CD4-positive, alpha-beta T cell (primary cell): ENCODE results near the gene HTR1D. TPM values are rescaled to one million over a fixed set of nuclear protein-coding genes. Genes with fewer than 3 reads are reported as not detected.
"Not testable (repeated sequence)": the region's sequence is repeated elsewhere in the genome, so short reads cannot be mapped to it uniquely, and the experiment has no call there.

Source experiments
- ATAC-seq: fragments of 200-7000 bp; cut with Tn5 transposase; one replicate; pipeline ENCODE4 v1.10.0; 2022; ENCODE audit warnings: mild to moderate bottlenecking; ENCODE audit not compliant: poor library complexity
- CTCF ChIA-PET: fragments of 350-600 bp; sonication (Branson Sonifier 250); formaldehyde crosslinking; loops from one replicate; lab custom pipeline; 2021; ENCODE audit warnings: antibody characterized with exemption, inconsistent platforms; lab: Charles Lee
- POLR2A ChIA-PET: fragments of 350-600 bp; sonication (Branson Sonifier 250); formaldehyde crosslinking; loops from one replicate; lab custom pipeline; 2021; ENCODE audit warnings: antibody characterized with exemption, inconsistent platforms; lab: Charles Lee
- DNase-seq, 14 experiments: peaks; one replicate each; pipeline ENCODE4 v3.0.0-alpha.2; 2013 to 2020; ENCODE audit warnings: mixed read lengths in 2 of 14
- H3K27ac ChIP-seq, 2 donors: one replicate each; pipeline versions ENCODE4 v1.5.1 to v1.7.0; 2013; ENCODE audit warnings: low read length in 2 of 2, low read depth in 1 of 2, mild to moderate bottlenecking in 1 of 2
- H3K27me3 ChIP-seq, 2 experiments: 1 replicate in 1 of 2; 2 replicates in 1 of 2; pipeline versions ENCODE4 v1.6.1 to v1.7.0; 2013; ENCODE audit warnings: low read length in 2 of 2, control low read depth in 1 of 2, mild to moderate bottlenecking in 1 of 2, moderate library complexity in 1 of 2; ENCODE audit not compliant: insufficient read depth in 2 of 2, control insufficient read depth in 1 of 2
- H3K36me3 ChIP-seq: one replicate; pipeline ENCODE4 v1.6.1; 2013; ENCODE audit warnings: low read length, control low read depth; ENCODE audit not compliant: insufficient read depth
- H3K4me1 ChIP-seq: one replicate; pipeline ENCODE4 v1.6.1; 2013; ENCODE audit warnings: low read length, control low read depth; ENCODE audit not compliant: insufficient read depth
- H3K4me3 ChIP-seq: one replicate; pipeline ENCODE4 v1.5.1; 2013; ENCODE audit warnings: mild to moderate bottlenecking, low read length, moderate library complexity
- H3K9me3 ChIP-seq, 2 experiments: 1 replicate in 1 of 2; 2 replicates in 1 of 2; pipeline versions ENCODE4 v1.6.1 to v1.7.0; 2013; ENCODE audit warnings: low read length in 2 of 2, mild to moderate bottlenecking in 2 of 2, control low read depth in 1 of 2, moderate library complexity in 1 of 2; ENCODE audit not compliant: control insufficient read depth in 1 of 2, insufficient read depth in 1 of 2
- H3K27ac Mint-ChIP-seq: one replicate; pipeline ENCODE4 v1.8.0; 2020; ENCODE audit warnings: mixed read lengths
- H3K27me3 Mint-ChIP-seq: one replicate; pipeline ENCODE4 v1.8.0; 2021; ENCODE audit warnings: mixed read lengths
- H3K36me3 Mint-ChIP-seq: one replicate; pipeline ENCODE4 v1.8.0; 2021; ENCODE audit warnings: low read depth, mixed read lengths
- H3K4me1 Mint-ChIP-seq: one replicate; pipeline ENCODE4 v1.8.0; 2021; ENCODE audit warnings: low read depth, mixed read lengths
- H3K4me3 Mint-ChIP-seq: one replicate; pipeline ENCODE4 v1.8.0; 2020; ENCODE audit warnings: mild to moderate bottlenecking, mixed read lengths
- H3K9me3 Mint-ChIP-seq: one replicate; pipeline ENCODE4 v1.8.0; 2020; ENCODE audit warnings: mixed read lengths
- CTCF ChIP-seq: fragments of 200-600 bp; IDR thresholded peaks from one replicate; pipeline ENCODE4 v1.8.0; 2022; ENCODE audit warnings: antibody characterized with exemption, mild to moderate bottlenecking
- intact Hi-C, 2 experiments: fragments of 100-400 bp; cut with DNase I in 1 of 2; cut with micrococcal nuclease in 1 of 2; formaldehyde crosslinking; loops; one replicate each; pipeline versions ENCODE4 v1.15.1 to v1.9.0; 2023 to 2025; cut with DNase I, micrococcal nuclease
- total RNA-seq, 174 experiments: library from RNA in 2 of 174; stranded (reverse) in 2 of 174; gene quantifications; one replicate each; pipeline ENCODE4 v1.2.3 and lab custom pipeline; 2021 to 2026

HTR1D gene
- total RNA-seq, 2 experiments from 2014 or later = not detected

- no peak for TF ChIP-seq CTCF
- no peaks in the 10 kb centered on the region for H3K36me3 Mint-ChIP-seq
- H3K27ac ChIP-seq = no peak overlapping the region
- H3K9me3 ChIP-seq = no peaks in the 10 kb centered on the region
- no peaks in the 10 kb centered on the region for H3K9me3 Mint-ChIP-seq
- H3K4me1 Mint-ChIP-seq = no peaks in the 10 kb centered on the region
- no peak for ATAC-seq
- CTCF ChIA-PET = no interaction called here
- no peaks in the 10 kb centered on the region for H3K4me1 ChIP-seq
- no peak overlapping the region for H3K4me3 ChIP-seq
- no peak overlapping the region for H3K27ac Mint-ChIP-seq
- intact Hi-C loops = no loop called here
- DNase-seq = no peak
- no peak overlapping the region for H3K4me3 Mint-ChIP-seq
- peaks cover 17% of the 10 kb centered on the region for H3K27me3 Mint-ChIP-seq
- POLR2A ChIA-PET = no interaction called here
- H3K27me3 ChIP-seq = peaks cover 0 to 4% of the 10 kb centered on the region in 2 experiments
- no peaks in the 10 kb centered on the region for H3K36me3 ChIP-seq
Observed at GRCh38 chr1:23237508-23237907, 20.2 kb upstream of the HTR1D start.

DNA sequence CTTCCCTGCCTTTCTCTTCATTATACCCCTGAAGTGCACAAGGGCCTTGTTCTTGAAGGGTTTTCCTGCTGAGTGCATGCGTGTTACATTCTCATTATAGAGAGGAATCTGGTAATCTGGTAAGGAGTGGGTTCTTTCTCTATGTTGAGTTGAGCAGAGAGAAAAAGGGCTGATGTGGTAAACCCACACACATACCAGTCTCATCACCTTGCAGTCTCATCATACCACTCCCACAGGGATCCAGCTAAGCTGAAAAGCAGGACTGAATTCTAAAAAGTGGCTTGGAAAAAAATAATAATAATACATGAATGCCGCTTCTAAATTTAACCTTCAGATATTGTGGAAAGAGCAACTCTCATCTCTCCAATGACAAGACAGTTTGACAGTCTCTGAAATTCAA, 10.5 kb upstream of the HTR1D start:
- H3K4me1 ChIP-seq = no peaks in the 10 kb centered on the region
- no peaks in the 10 kb centered on the region for H3K9me3 Mint-ChIP-seq
- H3K4me3 Mint-ChIP-seq = no peak overlapping the region
- ChIA-PET POLR2A (no interaction called here), CTCF (no interaction called here)
- DNase-seq (no peak), ATAC-seq (no peak)
- no peak overlapping the region for H3K27ac ChIP-seq
- intact Hi-C loops = no loop called here
- H3K27me3 ChIP-seq = peaks cover 0 to 9% of the 10 kb centered on the region in 2 experiments
- no peaks in the 10 kb centered on the region for H3K4me1 Mint-ChIP-seq
- no peak overlapping the region for H3K4me3 ChIP-seq
- TF ChIP-seq CTCF = no peak
- H3K36me3 Mint-ChIP-seq = no peaks in the 10 kb centered on the region
- H3K36me3 ChIP-seq = no peaks in the 10 kb centered on the region
- peaks cover 25% of the 10 kb centered on the region for H3K27me3 Mint-ChIP-seq
- no peak overlapping the region for H3K27ac Mint-ChIP-seq
- peaks cover 0 to 4% of the 10 kb centered on the region in 2 experiments for H3K9me3 ChIP-seq

DNA sequence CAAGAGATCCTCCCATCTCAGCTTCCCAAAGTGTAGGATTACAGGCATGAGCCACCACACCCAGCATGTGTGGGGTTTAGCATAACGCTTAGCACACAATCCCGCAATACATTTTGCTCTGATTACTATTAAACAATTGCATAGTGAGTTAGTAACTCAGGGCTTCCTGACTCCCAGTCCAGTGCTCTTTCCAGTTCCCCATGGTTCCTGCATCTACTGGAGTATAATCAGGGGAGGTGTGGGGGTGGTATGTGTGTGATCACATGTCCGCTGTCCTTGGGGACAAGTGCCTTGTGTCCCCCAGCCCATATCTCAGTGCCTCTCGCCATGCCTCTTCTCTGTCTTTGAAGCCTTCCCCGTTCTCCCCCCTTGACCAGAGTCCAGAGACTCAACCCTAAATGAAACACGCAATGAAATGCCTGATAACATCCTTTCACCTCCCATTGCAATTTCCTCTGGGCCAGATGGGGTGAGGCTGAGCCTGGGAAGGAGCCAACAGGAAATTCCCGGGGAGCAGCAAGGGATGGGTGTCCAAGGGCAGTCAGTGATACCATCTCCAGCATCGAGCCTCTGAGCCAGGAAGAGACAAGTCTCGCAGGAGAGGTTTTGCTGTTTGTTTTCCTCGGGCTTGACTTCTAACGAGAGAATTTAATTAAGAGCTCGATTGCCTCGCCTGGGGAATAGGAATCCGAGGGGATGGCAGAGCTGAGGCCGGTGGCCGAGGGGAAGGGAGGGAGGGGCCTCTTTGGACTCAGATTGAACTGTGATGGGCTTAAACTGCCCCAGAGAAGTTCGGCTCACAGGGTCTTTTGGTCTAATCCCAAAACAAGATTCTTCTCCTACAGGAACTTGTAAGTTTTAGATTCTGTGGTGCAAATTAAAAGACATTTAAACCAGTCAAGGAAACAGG, 7.7 kb upstream of the HTR1D start:
- H3K4me1 ChIP-seq = no peaks in the 10 kb centered on the region
- Mint-ChIP-seq H3K27ac (no peak overlapping the region), H3K36me3 (no peaks in the 10 kb centered on the region), H3K4me3 (no peak overlapping the region), H3K9me3 (no peaks in the 10 kb centered on the region), H3K27me3 (peaks cover 45% of the 10 kb centered on the region), H3K4me1 (no peaks in the 10 kb centered on the region)
- ChIA-PET CTCF (no interaction called here), POLR2A (no interaction called here)
- peaks cover 0 to 4% of the 10 kb centered on the region in 2 experiments for H3K9me3 ChIP-seq
- intact Hi-C loops = no loop called here
- no peak for DNase-seq
- H3K27ac ChIP-seq = no peak overlapping the region
- H3K36me3 ChIP-seq = no peaks in the 10 kb centered on the region
- ATAC-seq = no peak
- no peak for TF ChIP-seq CTCF
- H3K4me3 ChIP-seq = no peak overlapping the region
- H3K27me3 ChIP-seq = peaks cover 2 to 15% of the 10 kb centered on the region in 2 experiments

GRCh38 chr1:23223963-23224362, 6.7 kb upstream of the HTR1D start:
- POLR2A ChIA-PET, CTCF ChIA-PET, H3K9me3 ChIP-seq: not testable (repeated sequence)

GRCh38 chr1:23223490-23223951, 6.2 kb upstream of the HTR1D start:
- H3K4me1 ChIP-seq, H3K27ac ChIP-seq, H3K9me3 ChIP-seq, H3K4me3 Mint-ChIP-seq, DNase-seq, intact Hi-C loops, H3K27ac Mint-ChIP-seq, CTCF ChIA-PET, POLR2A ChIA-PET, H3K9me3 Mint-ChIP-seq, ATAC-seq, H3K4me3 ChIP-seq, H3K36me3 ChIP-seq, H3K4me1 Mint-ChIP-seq, H3K36me3 Mint-ChIP-seq: not testable (repeated sequence)
- H3K27me3 Mint-ChIP-seq = peaks cover 58% of the 10 kb centered on the region
- H3K27me3 ChIP-seq = peaks cover 5 to 23% of the 10 kb centered on the region in 2 experiments

More at GRCh38 chr1:23223963-23224362, 6.7 kb upstream of the HTR1D start:
- H3K4me1 ChIP-seq, H3K27ac ChIP-seq, H3K36me3 Mint-ChIP-seq, ATAC-seq, H3K4me3 ChIP-seq, H3K36me3 ChIP-seq, H3K9me3 Mint-ChIP-seq, H3K27ac Mint-ChIP-seq, DNase-seq, H3K4me1 Mint-ChIP-seq, intact Hi-C loops, H3K4me3 Mint-ChIP-seq: not testable (repeated sequence)
- peaks cover 53% of the 10 kb centered on the region for H3K27me3 Mint-ChIP-seq
- peaks cover 4 to 21% of the 10 kb centered on the region in 2 experiments for H3K27me3 ChIP-seq
